NCI-H2171 treated with DMSO at 0.1 percent for 48 hours (cell line): ENCODE results near the gene POC1B.
"Not testable (repeated sequence)": the region's sequence is repeated elsewhere in the genome, so short reads cannot be mapped to it uniquely, and the experiment has no call there.

ENCODE experiments used
- DNase-seq: peaks from one replicate; lab custom pipeline; 2025; lab: John Stamatoyannopoulos, UW

The POC1B gene

GRCh38 chr12:89464974-89465592 is 60.8 kb downstream of the POC1B start:
- DNase-seq, result no peak

- DNase-seq, result peak; percentile 71
These were observed 63.9 kb downstream of the POC1B start for GRCh38 chr12:89461649-89462612.

DNA sequence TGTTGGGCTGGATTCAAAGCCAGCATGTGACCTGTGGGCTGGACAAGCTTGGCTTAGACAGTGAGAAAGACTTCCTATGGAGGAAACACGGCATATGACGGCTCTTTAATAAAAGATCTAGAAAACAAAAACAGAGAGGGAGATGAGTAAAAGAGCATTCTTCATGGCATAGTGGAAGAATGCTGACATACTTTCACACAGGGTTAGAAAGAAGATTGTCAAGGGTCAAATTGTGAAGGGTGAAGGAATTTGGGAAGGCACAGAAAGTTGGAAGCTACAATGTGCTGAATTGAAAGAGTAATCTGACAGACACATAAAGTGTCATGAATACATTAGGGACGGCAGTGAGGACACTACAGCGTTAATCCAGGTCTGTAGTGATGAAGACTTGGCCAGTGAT is 64.7 kb downstream of the POC1B start:
- DNase-seq, result no peak

- DNase-seq, result not testable (repeated sequence)
These were observed 66.6 kb downstream of the POC1B start for GRCh38 chr12:89459279-89459678.

GRCh38 chr12:89456565-89456964 is 69.3 kb downstream of the POC1B start:
- DNase-seq, result no peak

GRCh38 chr12:89454080-89454848 is 71.6 kb downstream of the POC1B start:
- no peak for DNase-seq

GRCh38 chr12:89453121-89453978 is 72.5 kb downstream of the POC1B start:
- no peak for DNase-seq

- no peak for DNase-seq
These were observed 74.0 kb downstream of the POC1B start for GRCh38 chr12:89451841-89452251.

DNA sequence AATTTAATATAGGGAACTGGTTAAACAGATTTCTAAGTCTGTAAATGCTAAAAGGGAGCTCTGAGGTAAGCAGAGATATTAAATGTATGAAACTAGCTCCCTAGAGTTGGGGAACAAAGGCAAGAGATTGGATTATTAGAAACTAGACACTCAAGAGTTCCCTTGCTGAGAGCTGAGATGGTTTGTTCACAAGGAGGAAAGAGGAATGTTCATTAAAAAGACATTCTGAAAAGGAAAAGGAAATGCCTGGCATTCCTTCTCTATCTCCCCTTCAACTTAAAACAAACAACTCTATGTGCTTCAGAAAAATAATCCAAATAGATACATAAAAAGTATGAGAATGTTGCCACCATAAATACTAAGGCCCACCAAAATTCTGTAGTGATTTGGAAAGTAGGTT is 74.9 kb downstream of the POC1B start:
- no peak for DNase-seq

- DNase-seq, result no peak
These were observed 76.9 kb downstream of the POC1B start for GRCh38 chr12:89448951-89449371.

GRCh38 chr12:89448526-89448925 is 77.3 kb downstream of the POC1B start:
- peak; percentile 58 for DNase-seq

DNA sequence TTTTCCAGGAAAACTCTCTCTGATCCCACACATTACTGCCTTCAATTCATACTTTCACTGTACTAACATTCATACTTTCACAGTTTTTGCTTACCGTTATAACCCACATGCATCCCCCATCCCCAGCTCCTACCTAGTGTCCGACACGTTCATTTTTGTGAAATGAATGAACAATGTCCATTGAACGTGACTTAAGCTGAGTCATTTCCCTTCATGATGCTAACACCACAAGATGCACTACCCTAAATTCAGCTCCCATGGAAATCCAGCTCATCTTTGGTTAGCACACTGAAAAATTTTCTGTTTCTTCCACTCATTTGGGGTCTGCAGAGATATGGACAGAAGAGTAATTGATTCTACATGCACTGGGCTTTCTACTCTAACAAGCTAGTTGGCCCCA is 85.9 kb downstream of the POC1B start:
- DNase-seq, result no peak

GRCh38 chr12:89437231-89437630 is 88.6 kb downstream of the POC1B start:
- no peak for DNase-seq

- DNase-seq, result no peak
These were observed 89.8 kb downstream of the POC1B start for GRCh38 chr12:89436062-89436461.

- DNase-seq, result no peak
These were observed 92.2 kb downstream of the POC1B start for GRCh38 chr12:89433634-89434033.

DNA sequence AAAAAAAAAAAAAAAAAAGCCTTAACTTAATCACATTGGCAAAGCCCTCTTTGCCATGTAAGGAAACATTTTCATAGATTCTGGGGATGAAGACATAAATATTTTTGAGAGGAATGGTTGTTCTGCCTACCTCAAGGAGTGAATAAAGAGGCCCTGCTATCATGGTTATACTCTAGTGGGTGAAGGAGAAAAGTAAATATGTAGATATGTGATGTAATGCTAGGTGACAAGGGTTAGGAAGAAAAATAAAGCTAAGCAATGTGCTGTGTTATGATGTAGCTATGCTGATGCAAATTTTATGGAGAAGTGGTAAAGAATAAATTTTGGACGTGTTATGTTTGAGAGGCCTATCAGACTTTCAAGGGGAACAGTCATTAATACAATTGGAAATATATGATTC is 93.5 kb downstream of the POC1B start:
- DNase-seq, result no peak

DNA sequence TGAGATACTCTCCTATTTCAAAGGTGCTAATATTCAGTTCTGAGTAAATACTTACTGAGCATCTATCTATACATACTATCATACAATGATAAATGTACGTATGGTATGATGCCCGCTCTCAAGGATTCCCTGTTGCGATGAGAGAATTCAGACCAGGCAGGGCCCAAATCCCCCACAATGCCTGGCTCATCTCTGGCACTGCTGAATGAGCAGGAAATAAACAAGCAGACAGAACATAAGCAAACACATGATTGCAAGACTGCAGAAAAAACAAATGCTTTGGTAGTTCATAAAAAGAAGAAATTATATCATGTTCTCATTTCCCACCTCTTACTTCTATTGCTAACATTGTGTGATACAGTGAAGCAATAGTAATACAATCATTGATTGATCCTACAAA is 96.3 kb downstream of the POC1B start:
- DNase-seq, result no peak

- DNase-seq, result no peak
These were observed 98.2 kb downstream of the POC1B start for GRCh38 chr12:89427508-89428156.

DNA sequence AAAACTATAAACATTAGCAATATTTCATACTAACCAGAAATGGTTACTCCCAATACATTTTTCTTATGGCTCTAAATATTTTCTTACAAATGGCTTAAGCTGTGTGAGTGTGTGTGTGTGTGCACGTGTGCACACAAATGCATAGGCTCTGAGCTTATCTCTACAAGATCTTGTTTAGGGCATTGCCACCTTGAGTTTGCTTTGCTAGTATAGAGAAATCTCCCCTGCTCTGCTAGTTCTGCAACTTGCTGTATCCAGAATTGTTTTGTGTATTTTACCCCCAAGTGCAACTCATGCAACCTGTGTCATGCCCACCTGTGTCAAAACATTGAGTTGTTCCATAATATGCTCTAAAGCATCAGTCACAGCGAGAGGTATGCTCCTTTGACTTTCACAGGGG is 101.0 kb downstream of the POC1B start:
- no peak for DNase-seq

DNA sequence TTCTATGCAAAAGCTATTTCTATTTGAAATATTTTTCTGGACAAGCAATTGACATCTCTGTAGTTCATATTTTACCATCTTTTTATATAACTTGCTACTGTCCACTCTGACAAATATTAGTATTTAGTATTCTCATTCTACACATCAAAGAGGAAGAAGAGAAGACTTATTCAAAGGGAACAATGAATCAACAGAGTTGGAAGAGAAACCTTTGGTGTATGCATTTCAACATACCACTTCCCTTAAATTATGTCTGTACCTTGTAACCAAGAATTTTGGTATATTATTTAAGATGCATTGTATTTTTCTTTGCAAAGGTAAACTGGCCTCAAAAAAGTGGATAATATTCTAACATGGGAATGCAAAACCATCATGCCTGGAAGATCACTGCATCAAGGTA is 101.5 kb downstream of the POC1B start:
- no peak for DNase-seq
